Myocyte (in vitro differentiated cells): ENCODE measurements around the gene RDH16. TPM values are rescaled to one million over a fixed set of nuclear protein-coding genes. Genes with fewer than 3 reads are reported as not detected.
"Not testable (repeated sequence)": the region's sequence is repeated elsewhere in the genome, so short reads cannot be mapped to it uniquely, and the experiment has no call there.

Experiments used
- DNase-seq: peaks from one replicate; pipeline ENCODE4 v3.0.0-alpha.2; 2012; ENCODE audit warnings: low read depth
- total RNA-seq: library from RNA; depleted of rRNA; stranded (reverse); fragments of >200 nt; gene quantifications from 2 replicates; pipeline ENCODE4 v1.2.3, GENCODE V29; 2014

Gene RDH16
- total RNA-seq, 1 donor from 2014 or later = 0.13 TPM

DNA sequence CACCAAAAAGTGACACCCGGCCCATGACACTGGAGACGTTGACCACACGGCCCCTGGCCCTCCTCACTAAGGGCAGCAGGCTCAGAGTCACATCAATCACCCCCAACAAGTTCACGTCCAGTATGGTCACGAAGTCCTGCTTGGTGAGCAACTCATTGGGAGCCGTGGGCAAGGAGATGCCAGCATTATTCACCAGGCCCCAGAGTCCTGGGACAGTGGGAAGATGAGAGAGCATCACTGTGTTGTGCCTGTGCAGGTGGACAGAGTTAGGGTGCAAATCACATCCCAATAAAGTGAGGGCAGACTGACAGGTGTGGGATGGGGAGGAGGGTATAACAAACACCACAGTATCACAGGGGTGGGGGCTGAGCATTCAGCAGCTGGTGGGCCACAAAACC is 2.5 kb downstream of the RDH16 start:
- no peak for DNase-seq

DNA sequence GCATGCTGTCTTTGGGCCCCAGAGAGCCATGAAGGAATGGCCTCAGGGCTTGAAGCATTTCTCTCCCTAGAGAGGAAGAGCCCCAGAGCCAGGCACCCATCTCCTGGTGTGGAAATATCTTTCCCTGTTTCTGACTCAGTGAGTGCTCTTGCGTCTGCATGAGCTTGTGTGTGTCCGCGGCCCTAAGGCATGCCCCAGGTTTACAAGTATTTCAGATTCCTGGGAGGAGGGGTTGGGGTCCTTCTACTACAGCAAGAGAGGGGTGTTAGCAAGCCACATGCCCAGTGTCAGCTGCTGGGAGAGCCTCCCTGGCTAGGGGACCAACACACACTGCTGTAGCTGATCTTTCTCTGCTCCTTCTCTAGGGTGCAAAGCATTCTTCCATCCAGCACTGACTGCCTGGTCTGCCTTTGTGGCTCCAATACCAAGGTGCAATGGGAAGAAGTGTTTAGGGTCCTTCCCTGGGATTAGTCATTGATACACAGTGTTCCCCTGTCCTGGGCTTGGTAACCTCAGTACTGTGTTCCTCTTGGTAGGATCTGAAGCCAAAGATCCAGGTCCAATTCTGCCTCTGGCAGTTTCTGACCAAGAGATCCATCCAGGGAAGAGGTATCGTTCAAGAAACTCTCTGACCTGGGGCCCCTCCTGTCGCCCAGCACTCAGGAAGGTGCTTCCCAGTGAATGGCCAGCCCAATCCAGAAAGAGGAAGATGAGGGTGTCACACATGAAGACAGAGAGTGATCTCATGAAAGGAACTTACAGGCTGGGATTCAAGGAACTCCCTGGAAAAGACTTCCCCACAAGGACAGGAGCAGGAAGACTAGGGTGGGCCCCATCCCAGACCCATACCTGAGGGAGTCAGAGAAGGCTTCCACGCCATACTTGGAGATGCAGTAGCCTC is 3.1 kb downstream of the RDH16 start:
- no peak for DNase-seq

DNA sequence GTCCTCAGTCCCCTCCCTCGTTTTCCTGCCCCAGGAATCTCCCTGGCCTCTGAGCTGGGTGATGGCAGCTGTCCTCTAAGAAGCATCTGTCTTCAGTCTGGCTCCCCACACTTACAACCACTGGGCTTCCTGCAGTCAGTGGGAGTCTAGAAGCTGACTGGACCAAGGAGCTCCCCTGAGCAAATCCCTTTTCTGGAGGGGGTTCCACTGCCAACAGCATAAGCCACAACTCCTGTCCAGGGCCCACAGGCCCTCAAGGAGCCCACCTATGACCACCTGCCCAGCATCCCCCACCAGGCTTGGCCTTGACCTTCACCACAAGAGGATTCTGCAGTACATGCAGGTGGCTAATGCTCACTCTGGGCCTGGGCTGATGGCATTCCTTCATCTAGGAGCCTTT is 4.1 kb downstream of the RDH16 start:
- peak; percentile 16 for DNase-seq

DNA sequence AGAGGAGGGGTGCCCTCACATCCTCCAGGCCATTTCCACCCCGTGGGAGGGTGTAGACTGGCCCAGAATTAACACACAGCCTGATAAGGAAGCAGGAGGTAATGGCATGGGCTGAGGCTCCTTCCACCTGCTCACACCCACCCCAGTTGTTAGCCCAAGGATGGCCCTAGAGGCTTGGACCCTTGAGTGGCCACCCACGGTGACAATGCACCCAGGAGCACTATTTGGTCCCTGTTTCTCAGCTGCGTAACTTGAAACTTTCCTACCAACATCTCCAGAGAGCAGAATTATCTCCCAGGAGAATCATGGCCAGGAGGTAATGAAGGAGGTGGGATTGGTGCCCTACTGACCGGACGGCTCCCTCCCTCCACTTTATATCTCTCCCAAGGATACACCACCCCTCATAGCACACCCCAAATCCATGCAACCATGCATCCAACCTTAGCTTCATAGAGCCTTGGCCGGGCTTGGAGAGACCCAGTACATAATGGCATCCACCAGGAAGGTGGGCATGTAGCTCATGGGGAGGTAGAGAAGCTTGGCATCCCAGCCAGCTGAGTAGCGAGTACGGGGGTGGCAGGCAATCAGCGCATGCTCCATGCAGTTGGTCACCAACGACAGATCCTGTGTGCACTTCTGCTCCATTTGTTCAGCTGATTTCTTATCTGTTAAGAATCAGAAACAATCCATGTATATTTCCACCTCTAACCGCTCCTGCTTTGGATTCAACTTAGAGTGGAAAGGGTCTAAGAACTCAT is 5.6 kb downstream of the RDH16 start:
- DNase-seq = no peak

DNA sequence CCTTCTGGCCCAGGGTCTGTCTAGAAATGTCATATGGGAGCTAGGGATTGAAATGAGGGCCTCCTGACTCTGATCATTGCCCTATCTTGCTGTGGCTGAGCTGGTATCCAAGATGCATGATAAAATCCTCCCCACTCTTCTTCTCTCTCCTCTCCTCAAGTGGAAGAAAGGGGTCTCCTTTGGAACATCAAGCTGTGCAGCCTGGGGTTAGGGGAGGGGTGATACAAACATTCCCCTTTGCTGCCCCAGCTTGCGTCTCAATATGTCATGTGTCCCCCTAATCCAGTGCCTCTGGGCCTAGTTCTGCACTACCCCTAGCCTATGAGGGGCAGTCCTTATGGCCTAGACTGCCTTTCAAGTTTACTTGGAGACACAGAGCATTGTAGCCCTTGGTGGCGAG is 8.5 kb downstream of the RDH16 start:
- no peak for DNase-seq

DNA sequence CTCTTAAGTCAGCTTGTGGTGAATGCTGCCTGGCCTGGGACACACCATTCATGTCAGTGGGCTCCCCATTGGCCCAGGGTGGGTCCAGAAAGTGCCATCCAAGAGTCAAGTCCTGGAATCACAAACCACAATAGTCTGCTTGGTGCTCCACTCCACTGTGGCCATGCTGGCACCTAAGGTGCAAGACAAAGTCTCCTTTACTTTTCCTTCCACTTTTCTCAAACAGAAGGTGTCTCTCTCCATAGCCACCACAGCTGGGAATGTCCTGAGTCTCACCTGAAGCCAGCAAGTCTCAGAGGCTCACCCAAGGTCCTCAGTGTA is 9.0 kb downstream of the RDH16 start:
- DNase-seq = no peak

DNA sequence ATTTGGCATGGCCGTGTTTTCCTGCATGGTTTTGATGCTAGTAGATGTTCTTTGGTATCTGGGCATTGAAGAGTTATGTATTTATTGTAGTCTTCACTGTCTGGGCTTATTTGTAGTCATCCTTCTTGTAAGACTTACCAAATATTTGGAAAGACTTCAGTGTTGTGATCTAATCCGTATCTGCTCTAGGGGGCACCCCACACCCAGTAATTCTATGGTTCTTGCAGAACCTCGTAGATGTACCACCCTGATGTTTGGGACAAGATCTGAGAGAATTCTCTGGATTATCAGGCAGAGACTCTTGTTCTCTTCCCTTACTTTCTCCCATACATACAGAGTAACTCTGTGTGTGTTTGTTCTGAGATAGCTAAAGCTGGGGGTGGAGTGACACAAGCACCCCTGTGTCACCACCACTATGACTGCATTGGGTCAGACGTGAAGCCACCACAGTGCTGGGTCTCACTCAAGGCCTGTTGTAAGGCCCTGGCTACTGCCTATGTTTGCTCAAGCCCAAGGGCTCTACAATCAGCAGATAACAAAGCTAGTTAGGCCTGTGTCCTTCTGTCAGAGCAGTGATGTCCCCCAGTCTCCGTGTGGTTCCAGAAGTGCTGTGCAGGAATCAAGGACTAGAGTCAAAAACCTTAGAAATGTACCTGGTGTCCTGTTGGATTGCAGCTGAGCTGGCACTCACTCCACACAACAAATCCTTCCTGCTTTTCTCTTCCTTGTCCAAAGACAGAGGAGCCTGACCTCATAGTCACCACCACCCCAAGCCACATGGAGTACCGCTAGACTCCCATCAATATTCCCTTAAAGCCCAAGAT is 9.6 kb downstream of the RDH16 start:
- no peak for DNase-seq

DNA sequence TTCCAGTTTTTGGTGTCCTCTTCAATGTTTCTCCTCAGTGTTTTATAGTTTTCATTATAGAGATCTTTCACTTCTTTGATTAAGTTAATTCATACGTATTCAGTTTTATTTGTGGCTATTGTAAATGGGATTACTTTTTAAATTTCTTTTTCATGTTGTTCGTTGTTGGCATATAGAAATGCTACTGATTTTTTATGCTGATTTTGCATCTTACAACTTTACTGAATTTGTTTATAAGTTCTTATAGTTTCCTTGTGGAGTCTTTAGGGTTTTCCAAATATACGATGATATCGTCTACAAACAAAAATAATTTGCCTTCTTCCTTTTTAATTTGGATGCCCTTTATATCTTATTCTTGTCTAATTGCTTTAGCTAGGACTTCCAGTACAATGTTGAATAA is 13.5 kb downstream of the RDH16 start:
- no peak for DNase-seq

DNA sequence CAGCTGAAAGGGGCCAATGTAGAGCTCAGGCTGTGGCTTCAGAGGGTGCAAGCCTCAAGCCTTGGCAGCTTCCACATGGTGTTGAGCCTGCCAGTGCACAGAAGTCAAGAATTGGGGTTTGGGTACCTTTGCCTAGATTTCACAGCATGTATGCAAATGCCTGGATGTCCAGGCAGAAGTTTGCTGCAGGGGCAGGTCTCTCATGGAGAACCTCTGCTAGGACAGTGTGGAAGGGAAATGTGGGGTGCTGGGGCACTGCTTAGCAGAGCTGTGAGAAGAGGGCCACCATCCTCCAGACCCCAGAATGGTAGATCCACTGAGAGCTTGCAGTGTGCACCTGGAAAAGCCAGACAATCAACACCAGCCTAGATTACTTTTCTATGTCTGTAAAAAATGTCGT is 14.0 kb downstream of the RDH16 start:
- not testable (repeated sequence) for DNase-seq

DNA sequence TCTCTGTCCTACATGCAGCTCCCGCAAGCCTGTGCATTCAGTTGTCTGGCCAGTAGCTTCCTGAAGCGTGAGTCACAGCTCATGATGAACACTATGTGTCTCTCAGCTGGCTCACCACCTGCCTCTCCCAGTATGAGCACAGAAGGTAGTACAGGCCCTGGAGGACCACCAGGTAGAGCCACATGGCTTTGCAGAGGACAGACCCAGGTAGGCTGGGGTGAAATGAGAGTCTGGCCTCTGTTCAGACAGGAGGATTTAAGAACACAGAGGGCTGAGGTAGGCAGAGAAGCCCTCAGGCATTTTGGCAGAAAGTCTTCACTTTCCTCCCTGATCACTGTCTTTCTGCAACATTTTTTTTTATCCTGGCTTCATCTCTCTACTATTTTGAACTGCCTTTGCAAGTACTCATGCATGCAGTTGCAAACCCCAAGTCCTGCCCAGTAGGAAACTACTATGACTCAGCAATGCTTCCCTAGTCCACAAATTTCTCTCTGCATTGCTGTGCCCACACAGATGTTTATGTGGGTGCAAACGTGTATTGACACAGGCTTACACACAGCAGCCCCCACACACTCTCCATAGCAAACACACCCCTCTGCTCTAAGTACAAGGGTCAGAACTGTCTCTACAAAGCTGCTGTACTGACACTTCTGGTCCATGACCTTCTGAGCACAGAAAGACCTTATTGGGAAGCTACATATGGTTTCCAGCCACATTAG is 15.9 kb downstream of the RDH16 start:
- peak; percentile 65 for DNase-seq

DNA sequence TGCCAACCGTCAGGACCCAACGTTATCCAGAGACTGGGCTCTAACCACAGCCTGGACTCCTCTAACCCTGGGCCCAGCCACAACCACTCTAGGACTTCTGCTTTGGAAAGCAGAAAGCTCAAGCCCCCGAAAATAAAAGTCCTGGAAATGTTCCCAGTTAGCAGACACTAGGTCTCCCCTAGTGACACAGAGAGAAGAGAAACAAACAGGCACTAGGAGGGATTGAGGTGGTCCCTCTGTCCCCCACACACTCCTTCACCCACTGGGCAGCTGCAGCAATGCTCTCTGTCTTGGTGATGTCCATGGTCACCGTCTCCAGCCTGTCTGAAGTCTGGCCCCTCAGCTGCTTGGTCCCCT is 16.5 kb downstream of the RDH16 start:
- DNase-seq = not testable (repeated sequence)

DNA sequence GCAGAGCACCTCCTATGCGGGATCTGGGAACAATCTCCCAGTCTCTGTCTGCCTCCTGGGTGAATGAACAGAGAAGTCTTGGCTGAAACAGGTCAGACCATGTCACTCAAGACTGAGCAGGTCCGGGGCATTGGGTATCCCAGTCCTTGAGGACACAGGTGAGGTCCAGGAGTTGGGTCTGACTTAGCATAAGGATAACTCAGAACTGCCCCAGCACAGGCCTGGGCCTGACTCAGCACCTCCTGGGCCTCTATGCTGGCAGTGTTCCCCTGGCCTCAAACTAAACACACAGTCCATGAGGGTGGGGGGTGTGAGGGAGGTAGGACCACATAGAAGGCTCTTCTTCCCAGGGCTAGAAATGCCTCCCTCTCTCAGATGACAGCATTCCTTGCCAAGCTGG is 21.7 kb downstream of the RDH16 start:
- DNase-seq = no peak

DNA sequence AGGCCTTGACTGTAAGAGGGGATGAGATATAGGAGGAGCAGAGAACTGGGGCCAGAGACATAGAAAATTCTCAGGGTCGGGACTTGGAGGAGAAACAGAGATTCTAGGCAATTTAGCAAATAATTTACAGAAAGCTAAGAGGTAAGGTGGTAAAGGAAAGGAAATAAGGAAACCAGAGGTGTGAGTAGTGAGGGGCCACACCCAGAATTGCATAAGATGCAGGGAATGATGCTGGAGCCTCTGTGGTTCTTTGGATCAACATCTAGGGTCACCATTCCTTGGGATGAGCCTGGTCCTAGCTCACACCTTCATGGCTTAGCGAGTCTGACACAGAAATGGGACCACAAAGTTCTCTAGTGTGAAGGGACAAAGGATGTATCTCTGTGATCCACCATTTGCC is 22.3 kb downstream of the RDH16 start:
- DNase-seq = no peak

DNA sequence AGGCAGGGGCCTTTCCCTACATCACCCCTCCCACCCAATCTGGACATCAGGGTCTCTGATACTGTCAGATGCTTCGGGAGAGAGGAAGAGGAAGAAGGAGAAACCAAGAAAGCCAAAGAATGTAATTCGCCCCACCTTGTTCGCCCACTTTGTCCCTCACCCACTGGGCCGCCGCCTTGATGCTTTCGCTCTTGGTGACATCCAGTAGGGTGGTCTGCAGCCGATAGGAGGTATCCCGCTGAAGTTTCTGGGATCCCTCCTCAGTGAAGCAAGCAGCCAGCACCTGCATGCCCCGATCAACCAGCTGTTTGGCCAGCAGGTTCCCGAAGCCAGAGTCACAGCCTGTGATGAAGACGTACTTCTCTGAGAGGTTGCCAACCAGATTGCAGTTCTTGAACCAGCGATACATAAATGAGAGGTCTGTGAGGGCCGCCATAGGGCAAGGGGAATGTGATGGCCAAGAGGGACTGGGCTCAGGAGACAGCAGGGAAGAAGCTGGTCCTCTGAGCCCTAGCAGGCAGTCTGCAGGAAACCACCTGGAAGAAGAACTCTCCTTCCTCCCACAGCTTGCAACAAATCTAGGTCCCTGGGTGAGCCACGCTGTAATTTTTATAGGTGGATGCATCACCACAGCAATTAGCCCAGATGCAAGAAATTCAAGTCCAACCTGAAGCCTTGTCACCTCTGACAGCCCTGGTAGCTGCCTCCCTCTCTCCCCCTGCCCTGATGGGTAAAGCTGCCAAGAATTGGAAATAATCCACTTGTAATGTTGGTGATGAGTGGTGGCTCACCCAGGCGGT is 23.4 kb downstream of the RDH16 start, which contains the start of gene SDR9C7:
Gene SDR9C7 (minus strand): TSS at position 583 of the 800 bp plus-strand sequence. CDS start 147 bp downstream, at position 436.
- no peak for DNase-seq

DNA sequence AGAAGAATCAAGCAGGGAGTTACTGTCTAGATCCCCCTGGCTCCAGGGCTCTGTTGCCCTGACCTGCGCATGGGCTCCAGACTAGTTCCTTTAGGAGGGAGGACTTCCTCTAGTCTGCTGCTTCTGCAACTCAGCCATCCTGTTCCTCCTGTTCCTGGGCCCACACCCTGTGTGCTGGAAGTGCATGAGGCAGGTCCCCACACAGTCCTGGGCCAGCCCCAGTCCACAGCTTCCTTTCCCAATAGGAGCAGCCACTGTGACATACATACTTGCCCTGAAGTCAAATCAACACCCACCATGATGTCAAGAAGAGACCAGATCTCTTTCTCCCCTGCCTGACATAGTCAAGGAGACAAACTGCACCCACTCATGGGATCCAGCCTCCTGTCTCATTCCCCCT is 24.5 kb downstream of the RDH16 start:
- no peak for DNase-seq

DNA sequence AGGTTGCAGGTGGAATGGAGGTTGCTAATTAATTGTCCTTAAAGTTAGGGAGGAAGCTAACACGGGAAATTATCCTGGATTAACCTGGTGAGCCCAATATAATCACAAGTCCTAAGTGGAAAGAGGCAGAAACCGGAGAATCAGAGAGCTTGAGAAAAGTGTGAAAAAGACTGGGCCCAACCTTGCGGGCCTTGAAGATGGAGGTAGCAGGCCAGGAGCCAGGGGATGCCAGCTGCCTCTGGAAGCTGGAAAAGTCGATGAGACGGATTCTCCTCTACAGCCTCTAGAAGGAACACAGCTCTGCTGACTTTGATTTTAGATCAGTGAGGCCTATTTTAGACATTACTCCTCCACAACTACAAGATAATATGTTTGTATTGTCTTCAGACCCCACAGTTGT is 25.3 kb downstream of the RDH16 start:
- no peak for DNase-seq

DNA sequence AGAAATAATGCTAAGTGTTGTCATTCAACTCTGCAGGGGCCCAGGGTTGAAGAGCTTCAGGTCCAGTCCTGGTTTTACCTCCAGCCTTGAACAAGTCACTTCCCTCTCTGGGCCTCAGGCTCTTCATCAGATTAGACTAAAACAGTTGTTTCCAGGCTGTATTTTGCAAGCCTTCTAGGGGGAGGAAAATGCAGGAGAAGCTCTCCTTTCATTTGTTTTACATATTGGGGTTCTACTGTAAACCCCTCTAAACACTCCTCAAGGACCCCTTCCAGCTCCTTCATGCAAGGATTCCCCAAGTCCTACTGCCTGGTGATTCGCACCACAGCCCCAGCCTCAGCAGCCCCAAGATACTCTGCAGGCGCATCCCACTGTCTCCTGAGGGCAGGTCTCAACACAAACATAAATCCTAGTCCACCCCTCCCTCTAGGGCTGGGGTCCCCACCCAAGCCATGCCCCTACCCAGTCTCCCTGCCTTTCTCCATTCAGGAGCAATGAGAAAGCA is 25.9 kb downstream of the RDH16 start:
- DNase-seq = peak; percentile 57

DNA sequence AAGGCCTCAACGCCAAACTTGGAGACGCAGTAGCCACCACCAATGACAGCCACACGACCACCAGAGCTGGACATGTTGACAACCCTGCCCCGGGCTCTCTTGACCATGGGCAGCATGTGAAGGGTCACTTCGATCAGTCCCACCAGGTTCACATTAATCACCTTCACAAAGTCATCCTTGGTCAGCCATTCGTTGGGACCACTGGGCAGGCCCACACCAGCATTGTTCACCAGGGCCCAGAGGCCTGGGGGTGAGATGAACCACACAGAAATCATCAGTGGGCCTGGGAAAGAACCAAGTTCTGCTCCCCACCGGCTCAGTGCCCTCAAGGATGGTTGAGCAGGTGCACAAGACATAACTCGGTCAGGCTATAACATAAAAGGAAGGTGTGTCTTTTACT is 27.2 kb downstream of the RDH16 start:
- DNase-seq = no peak

DNA sequence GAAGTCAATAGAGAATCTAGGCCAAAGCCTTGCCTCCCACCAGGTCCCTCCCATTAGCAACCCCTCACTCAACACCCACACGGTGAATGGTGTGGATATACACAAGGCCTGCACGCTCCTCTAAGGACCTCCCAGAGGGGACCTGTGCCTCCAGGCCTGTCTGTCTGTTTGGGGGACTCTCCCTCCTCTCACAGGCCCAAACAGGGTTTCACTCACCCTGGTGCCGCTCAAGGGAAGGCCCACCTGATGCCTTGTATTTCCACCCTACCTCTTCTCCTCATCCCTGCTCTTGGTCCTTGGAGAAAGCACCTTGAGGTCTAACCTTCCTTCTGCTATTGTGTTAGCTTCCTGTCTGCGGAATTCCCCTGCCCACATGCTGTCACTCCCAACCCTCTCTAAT is 27.6 kb downstream of the RDH16 start:
- DNase-seq = no peak

DNA sequence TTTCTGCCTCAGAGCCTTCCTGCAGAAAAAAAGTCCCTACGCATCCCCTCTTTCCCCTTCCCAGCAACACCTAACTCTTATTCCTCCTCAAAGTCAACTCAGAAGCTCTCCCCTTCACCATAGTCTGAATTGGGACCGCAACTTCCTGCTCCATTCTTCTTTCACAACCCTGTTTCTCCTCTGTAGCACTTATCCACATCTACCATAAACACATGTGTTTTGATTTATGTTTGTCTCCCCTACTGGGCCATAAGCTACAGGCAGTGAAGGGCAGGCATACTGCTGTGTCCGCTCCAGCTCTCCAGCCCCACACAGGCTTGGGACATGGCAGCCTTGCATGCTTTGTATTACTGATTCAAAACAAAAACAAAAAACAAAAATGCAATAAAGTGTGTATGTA is 29.1 kb downstream of the RDH16 start:
- no peak for DNase-seq
